Spleen (tissue), 11 donors: ENCODE results near the gene RIOX2. TPM values are rescaled to one million over a fixed set of nuclear protein-coding genes. Genes with fewer than 3 reads are reported as not detected.

Source experiments
- DNase-seq: peaks from one replicate; pipeline ENCODE4 v3.0.0-alpha.2; 2020
- H3K27ac ChIP-seq, 8 donors: fragments of 200-600 bp; sonication (generic) in 7 of 8; 1 replicate in 4 of 8; 2 replicates in 4 of 8; pipeline versions ENCODE4 v1.5.0 to v1.8.0; 2016 to 2021; ENCODE audit warnings: inconsistent platforms in 4 of 8, mild to moderate bottlenecking in 4 of 8, moderate library complexity in 1 of 8
- H3K27me3 ChIP-seq, 7 donors: fragments of 200-600 bp; sonication (generic) in 6 of 7; replicated peaks in 1 of 7; 1 replicate in 4 of 7; 2 replicates in 3 of 7; pipeline versions ENCODE4 v1.5.0 to v1.8.0; 2016 to 2021; ENCODE audit warnings: inconsistent platforms in 3 of 7, mild to moderate bottlenecking in 1 of 7
- H3K36me3 ChIP-seq, 6 donors: fragments of 200-600 bp; sonication (generic) in 5 of 6; 1 replicate in 4 of 6; 2 replicates in 2 of 6; pipeline versions ENCODE4 v1.5.0 to v1.8.0; 2016 to 2021; ENCODE audit warnings: inconsistent platforms in 2 of 6
- H3K4me1 ChIP-seq, 6 donors: fragments of 200-600 bp; sonication (generic) in 5 of 6; 1 replicate in 3 of 6; 2 replicates in 3 of 6; pipeline versions ENCODE4 v1.5.0 to v1.8.0; 2016 to 2021; ENCODE audit warnings: inconsistent platforms in 3 of 6
- H3K4me3 ChIP-seq, 8 donors: fragments of 200-600 bp; sonication (generic) in 7 of 8; 1 replicate in 4 of 8; 2 replicates in 4 of 8; pipeline versions ENCODE4 v1.5.0 to v1.8.0; 2016 to 2021; ENCODE audit warnings: inconsistent platforms in 4 of 8, mild to moderate bottlenecking in 4 of 8, moderate library complexity in 2 of 8
- H3K9me3 ChIP-seq, 8 donors: fragments of 200-600 bp; sonication (generic) in 7 of 8; 1 replicate in 4 of 8; 2 replicates in 4 of 8; pipeline versions ENCODE4 v1.5.0 to v1.8.0; 2016 to 2021; ENCODE audit warnings: inconsistent platforms in 4 of 8
- POLR2A ChIP-seq, 3 donors: fragments of 450-650 bp; IDR thresholded peaks; one replicate each; pipeline ENCODE4 v1.5.1; 2017; ENCODE audit warnings: antibody characterized with exemption in 3 of 3, mild to moderate bottlenecking in 1 of 3
- POLR2AphosphoS5 ChIP-seq, 3 donors: sonication (generic); formaldehyde crosslinking; IDR thresholded peaks; one replicate each; pipeline ENCODE4 v1.5.1; 2017; ENCODE audit warnings: antibody characterized with exemption in 3 of 3
- WGBS, 5 donors: extraction: QIAGEN DNeasy Blood & Tissue Kit in 3 of 5; methylation state at CpG; one replicate each; pipeline versions ENCODE4 v1.1.5 to v1.1.7; 2013 to 2018; 5-methylcytosine and 5-hydroxymethylcytosine counted together
- intact Hi-C: fragments of 100-400 bp; cut with DNase I; formaldehyde crosslinking; loops from one replicate; pipeline ENCODE4 v1.15.0; 2023; ENCODE audit warnings: low total_unique reads
- polyA plus RNA-seq, 3 donors: library from polyadenylated mRNA; stranded (reverse); fragments of 200-250 nt; gene quantifications; one replicate each; pipeline ENCODE4 v1.2.1, GENCODE V29; 2013
- total RNA-seq, 7 donors: library from RNA; depleted of rRNA in 3 of 7; stranded (reverse); fragments of >200 nt in 3 of 7; fragmentation: NEBNext Ultra II Directional in 4 of 7; extraction: Animal tissue kit (Norgen Biotek cat#: 25700) in 4 of 7; gene quantifications; one replicate each; pipeline versions ENCODE4 v1.1.0 to v1.2.1, GENCODE V29; 2016 to 2021
- TF ChIP-seq, protein P1 (sequence below), 11 experiments: fragments of 200-600 bp in 7 of 11; fragments of 450-650 bp in 4 of 11; sonication (generic) in 4 of 11; IDR thresholded peaks in 8 of 11; conservative IDR thresholded peaks in 3 of 11; 1 replicate in 7 of 11; 2 replicates in 4 of 11; pipeline versions ENCODE4 v1.4.0 to v1.8.0; 2016 to 2021; ENCODE audit warnings: antibody characterized with exemption in 11 of 11, inconsistent platforms in 4 of 11, mild to moderate bottlenecking in 1 of 11
- donor health status: healthy with polysubstance abuse.
- donor health status: DM: no; HTN: no; CAD: no; lungs with moderate emphysema.
- donor health status: DM: no; HTN: no; CAD: no.
- donor health status: Bipolar disorder and iron deficiency.
- donor health status: healthy.
- donor health status: DM: no; HTN: no; CAD: no.
- donor health status: DM: yes; HTN: yes; CAD: no.

RIOX2 gene
- total and polyA plus RNA-seq, 10 donors: 13.5 to 29.7 (median 18.7) TPM

DNA sequence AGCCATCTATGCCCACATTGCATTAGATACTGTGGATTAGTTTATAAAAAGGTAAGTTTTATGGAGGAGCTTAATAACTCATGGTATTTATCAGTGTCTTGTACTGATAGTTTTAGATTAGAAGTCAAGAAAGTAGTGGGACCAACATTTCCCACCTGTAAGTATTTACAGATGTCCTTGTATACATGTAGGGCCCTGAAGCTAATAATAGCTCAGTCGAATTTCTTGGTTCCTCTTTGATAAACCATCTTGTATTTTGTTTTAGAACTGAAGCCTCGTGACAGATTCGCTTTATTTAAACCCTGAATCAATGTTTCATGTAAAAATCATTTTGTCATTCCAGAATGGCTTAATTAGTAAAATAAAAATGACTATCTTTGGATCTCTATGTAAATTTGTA lies 77.0 kb downstream of the RIOX2 start:
- 60 to 81% (median 70%) methylated on average over 3 of the region's 3 CpGs for WGBS, 5 donors
- Histone ChIP-seq H3K9me3 (no peaks in the 10 kb centered on the region), H3K36me3 (peaks cover 0 to 11% (median 0%) of the 10 kb centered on the region in 6 donors), H3K27me3 (no peaks in the 10 kb centered on the region), H3K4me3 (no peak overlapping the region), H3K4me1 (no peaks in the 10 kb centered on the region), H3K27ac (no peak overlapping the region)
- intact Hi-C loops: no loop called here
- TF ChIP-seq, protein P1, sequence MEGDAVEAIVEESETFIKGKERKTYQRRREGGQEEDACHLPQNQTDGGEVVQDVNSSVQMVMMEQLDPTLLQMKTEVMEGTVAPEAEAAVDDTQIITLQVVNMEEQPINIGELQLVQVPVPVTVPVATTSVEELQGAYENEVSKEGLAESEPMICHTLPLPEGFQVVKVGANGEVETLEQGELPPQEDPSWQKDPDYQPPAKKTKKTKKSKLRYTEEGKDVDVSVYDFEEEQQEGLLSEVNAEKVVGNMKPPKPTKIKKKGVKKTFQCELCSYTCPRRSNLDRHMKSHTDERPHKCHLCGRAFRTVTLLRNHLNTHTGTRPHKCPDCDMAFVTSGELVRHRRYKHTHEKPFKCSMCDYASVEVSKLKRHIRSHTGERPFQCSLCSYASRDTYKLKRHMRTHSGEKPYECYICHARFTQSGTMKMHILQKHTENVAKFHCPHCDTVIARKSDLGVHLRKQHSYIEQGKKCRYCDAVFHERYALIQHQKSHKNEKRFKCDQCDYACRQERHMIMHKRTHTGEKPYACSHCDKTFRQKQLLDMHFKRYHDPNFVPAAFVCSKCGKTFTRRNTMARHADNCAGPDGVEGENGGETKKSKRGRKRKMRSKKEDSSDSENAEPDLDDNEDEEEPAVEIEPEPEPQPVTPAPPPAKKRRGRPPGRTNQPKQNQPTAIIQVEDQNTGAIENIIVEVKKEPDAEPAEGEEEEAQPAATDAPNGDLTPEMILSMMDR (IDR thresholded peaks at IDR 0.05 in 8 of 11, conservative IDR thresholded peaks at IDR 0.05 in 3 of 11): no peak
- TF ChIP-seq POLR2AphosphoS5 (IDR thresholded peaks at IDR 0.05) (no peak), POLR2A (IDR thresholded peaks at IDR 0.05) (no peak)
- no peak for DNase-seq

DNA sequence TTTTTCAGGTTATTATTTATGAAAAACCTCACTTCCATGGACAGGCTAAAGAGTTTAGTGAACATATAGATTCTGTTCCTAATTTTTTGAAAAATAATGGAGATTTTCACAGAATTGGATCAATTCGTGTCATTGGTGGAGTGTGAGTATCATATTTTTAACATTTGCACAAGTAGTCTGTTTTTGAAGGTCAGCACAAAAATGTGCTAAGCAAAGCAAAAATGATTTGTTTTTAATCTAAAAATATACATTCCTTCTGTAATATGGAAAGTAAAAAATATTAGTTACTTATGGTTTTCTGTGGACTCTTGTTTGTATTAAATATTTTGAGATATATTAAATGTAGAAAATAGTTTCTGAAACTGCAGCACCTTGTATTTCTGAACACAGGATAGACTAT lies 79.4 kb downstream of the RIOX2 start:
- Histone ChIP-seq H3K36me3 (peaks cover 0 to 29% (median 2%) of the 10 kb centered on the region in 6 donors), H3K9me3 (no peaks in the 10 kb centered on the region), H3K27ac (no peak overlapping the region), H3K27me3 (no peaks in the 10 kb centered on the region), H3K4me3 (no peak overlapping the region), H3K4me1 (no peaks in the 10 kb centered on the region)
- TF ChIP-seq POLR2A (IDR thresholded peaks at IDR 0.05) (no peak), POLR2AphosphoS5 (IDR thresholded peaks at IDR 0.05) (no peak)
- TF ChIP-seq, protein P1 (IDR thresholded peaks at IDR 0.05 in 8 of 11, conservative IDR thresholded peaks at IDR 0.05 in 3 of 11): no peak
- intact Hi-C loops: no loop called here
- no peak for DNase-seq
- 48 to 77% (median 71%) methylated on average over 1 of the region's 1 CpG for WGBS, 5 donors

Other genes starting within 250 kb of the RIOX2 start
- 1 to 10 TPM; 3.5 to 6.9 (median 5.5) TPM for gene ARL6, start 207.7 kb downstream of the RIOX2 start, total RNA-seq
- gene ARL6, start 207.7 kb downstream of the RIOX2 start, polyA plus RNA-seq: 1 to 10 TPM; 1.3 to 1.8 (median 1.3) TPM
- gene CRYBG3, start 150.4 kb downstream of the RIOX2 start, total RNA-seq: 10 to 100 TPM; 15.9 to 22.6 (median 19.8) TPM
- gene CRYBG3, start 150.4 kb downstream of the RIOX2 start, polyA plus RNA-seq: 1 to 10 TPM; 1.5 to 2.6 (median 1.5) TPM
- gene GABRR3, start 62.9 kb upstream of the RIOX2 start, total RNA-seq: not detected
- gene GABRR3, start 62.9 kb upstream of the RIOX2 start, polyA plus RNA-seq: under 1 TPM in 1 of 3 donors, not detected in 2; 0.03 TPM
- not detected for gene OR5AC2, start 114.7 kb upstream of the RIOX2 start, total RNA-seq
- gene OR5AC2, start 114.7 kb upstream of the RIOX2 start, polyA plus RNA-seq: not detected
- not detected for gene OR5H1, start 158.3 kb upstream of the RIOX2 start, total RNA-seq
- gene OR5H1, start 158.3 kb upstream of the RIOX2 start, polyA plus RNA-seq: not detected
- gene OR5H14, start 175.0 kb upstream of the RIOX2 start, total RNA-seq: not detected
- gene OR5H14, start 175.0 kb upstream of the RIOX2 start, polyA plus RNA-seq: not detected
- not detected for gene OR5H15, start 194.3 kb upstream of the RIOX2 start, total RNA-seq
- not detected for gene OR5H15, start 194.3 kb upstream of the RIOX2 start, polyA plus RNA-seq